Endothelial cell of umbilical vein (primary cell): ENCODE data around the gene ERBB4. TPM values are rescaled to one million over a fixed set of nuclear protein-coding genes. Genes with fewer than 3 reads are reported as not detected.

Experiments used
- BruUV-seq: library from RNA; stranded (reverse); fragments of 400-500 nt; replicated peaks from 2 replicates; lab custom pipeline; 2021; lab: Mats Ljungman, UMichigan
- CTCF ChIA-PET: fragments of 300-600, 350-600 bp; sonication (Branson Sonifier 250); formaldehyde crosslinking; loops from one replicate; lab custom pipeline; 2021; ENCODE audit warnings: antibody characterized with exemption, inconsistent platforms; lab: Charles Lee
- POLR2A ChIA-PET: fragments of 300-600, 350-600 bp; sonication (Branson Sonifier 250); formaldehyde crosslinking; loops from one replicate; lab custom pipeline; 2021; ENCODE audit warnings: antibody characterized with exemption, inconsistent platforms; lab: Charles Lee
- DNase-seq: peaks from one replicate; pipeline ENCODE4 v3.0.0-alpha.2; 2011; ENCODE audit warnings: low read depth, low spot score
- FAIRE-seq: peaks from 2 replicates; lab custom pipeline; 2011; peaks lifted over from hg19 to GRCh38; lab: Jason Lieb, UNC
- H2AFZ ChIP-seq: 2 replicates; pipeline ENCODE4 v1.6.0; 2012; ENCODE audit warnings: low read depth, low read length, control low read depth, inconsistent platforms
- H3K27ac ChIP-seq: 2 replicates; pipeline ENCODE4 v1.5.1; 2011; ENCODE audit warnings: low read depth, mild to moderate bottlenecking, control low read depth, low read length, moderate library complexity; ENCODE audit not compliant: insufficient read depth
- H3K27me3 ChIP-seq, 2 experiments: 2 replicates each; pipeline versions ENCODE4 v1.6.0 to v1.6.1; 2011; ENCODE audit warnings: low read length in 2 of 2, mixed read lengths in 1 of 2; ENCODE audit not compliant: control insufficient read depth in 2 of 2, insufficient read depth in 2 of 2
- H3K36me3 ChIP-seq, 2 experiments: 2 replicates in 1 of 2; 3 replicates in 1 of 2; pipeline ENCODE4 v1.5.1; 2011; ENCODE audit warnings: low read length in 2 of 2, mild to moderate bottlenecking in 1 of 2, moderate library complexity in 1 of 2; ENCODE audit not compliant: control insufficient read depth in 2 of 2, insufficient read depth in 2 of 2; ENCODE audit errors: extremely low read depth in 1 of 2
- H3K4me1 ChIP-seq: 3 replicates; pipeline ENCODE4 v1.5.1; 2011; ENCODE audit warnings: mild to moderate bottlenecking, low read length; ENCODE audit not compliant: control insufficient read depth, insufficient read depth; ENCODE audit errors: extremely low read depth
- H3K4me2 ChIP-seq: 2 replicates; pipeline ENCODE4 v1.6.1; 2011; ENCODE audit warnings: low read length, control low read depth, mixed read lengths; ENCODE audit not compliant: insufficient read depth
- H3K4me3 ChIP-seq, 3 experiments: fragments of 200-600 bp in 1 of 3; sonication (generic), shearing (Covaris generic) in 1 of 3; replicated peaks in 1 of 3; 2 replicates each; pipeline ENCODE4 v1.5.1; 2011 to 2016; ENCODE audit warnings: control low read depth in 3 of 3, low read length in 3 of 3, mild to moderate bottlenecking in 2 of 3, inconsistent platforms in 1 of 3, low read depth in 1 of 3, moderate library complexity in 1 of 3; ENCODE audit not compliant: insufficient read depth in 1 of 3
- H3K79me2 ChIP-seq: 2 replicates; pipeline ENCODE4 v1.6.0; 2012; ENCODE audit warnings: low read length, inconsistent platforms; ENCODE audit not compliant: control insufficient read depth, insufficient read depth
- H3K9ac ChIP-seq: replicated peaks from 2 replicates; pipeline ENCODE3; 2011; ENCODE audit warnings: low read length, control low read depth; ENCODE audit not compliant: insufficient read depth; ENCODE audit errors: extremely low read depth
- H3K9me1 ChIP-seq: replicated peaks from 3 replicates; pipeline ENCODE4 v1.6.0; 2011; ENCODE audit warnings: mild to moderate bottlenecking, low read length; ENCODE audit not compliant: control insufficient read depth, insufficient read depth; ENCODE audit errors: extremely low read depth
- H3K9me3 ChIP-seq: replicated peaks from 2 replicates; pipeline ENCODE4 v1.5.1; 2012; ENCODE audit warnings: low read length, inconsistent platforms; ENCODE audit not compliant: control insufficient read depth, insufficient read depth
- H4K20me1 ChIP-seq: replicated peaks from 2 replicates; pipeline ENCODE3; 2011; ENCODE audit warnings: mild to moderate bottlenecking, low read length; ENCODE audit not compliant: control insufficient read depth, insufficient read depth; ENCODE audit errors: extremely low read depth
- FOS ChIP-seq: IDR thresholded peaks from 2 replicates; pipeline ENCODE4 v1.6.1; 2011; ENCODE audit warnings: mild to moderate bottlenecking, low read length, moderate library complexity, borderline replicate concordance; ENCODE audit not compliant: insufficient read depth
- GATA2 ChIP-seq: IDR thresholded peaks from 2 replicates; pipeline ENCODE4 v1.7.0; 2011; ENCODE audit warnings: low read depth, mild to moderate bottlenecking, moderate library complexity, mixed read lengths, low read length; ENCODE audit not compliant: insufficient read length, insufficient read depth
- JUN ChIP-seq: IDR thresholded peaks from 2 replicates; pipeline ENCODE4 v1.6.1; 2011; ENCODE audit warnings: borderline replicate concordance, low read depth; ENCODE audit not compliant: insufficient read length, insufficient read depth
- MYC ChIP-seq: IDR thresholded peaks from one replicate; pipeline ENCODE4 v1.6.1; 2011; ENCODE audit warnings: mild to moderate bottlenecking, low read depth, low read length
- POLR2A ChIP-seq: IDR thresholded peaks from 2 replicates; pipeline ENCODE4 v1.6.1; 2012; ENCODE audit warnings: low read depth, mild to moderate bottlenecking, control low read depth, low read length
- POLR2AphosphoS5 ChIP-seq: IDR thresholded peaks from 2 replicates; pipeline ENCODE4 v1.6.1; 2012; ENCODE audit warnings: low read depth, mild to moderate bottlenecking, control low read depth, low read length, moderate library complexity; ENCODE audit not compliant: insufficient read depth
- dilution Hi-C: fragments of 300-500 bp; cut with MboI; formaldehyde crosslinking; loops from one replicate; pipeline ENCODE4 v1.15.0; 2019; ENCODE audit warnings: low sequenced_read_pairs; ENCODE audit not compliant: extremely low pct_ligation_motif_present
- intact Hi-C: fragments of 100-400 bp; cut with micrococcal nuclease; formaldehyde crosslinking; loops from one replicate; pipeline ENCODE4 v1.10.0; 2022
- polyA plus RNA-seq, 4 experiments: library from polyadenylated mRNA; depleted of rRNA in 3 of 4; stranded (reverse) in 3 of 4; unstranded in 1 of 4; fragments of >200 nt; gene quantifications; 2 replicates each; pipeline versions ENCODE4 v1.2.1 to v1.2.3, GENCODE V29; 2011 to 2012; ENCODE audit warnings: missing spikeins in 1 of 4
- total RNA-seq: library from RNA; stranded (reverse); gene quantifications from 2 replicates; pipeline ENCODE4 v1.2.3, GENCODE V29; 2021
- TF ChIP-seq, protein P1 (sequence below): IDR thresholded peaks from 2 replicates; pipeline ENCODE4 v1.6.1; 2011; ENCODE audit not compliant: insufficient read depth, insufficient read length

The ERBB4 gene
- total and polyA plus RNA-seq, 2 donors (not counting 3 experiments of a cell fraction or from before 2014, with no cell fraction given), result 0.01 to 0.27 TPM

DNA sequence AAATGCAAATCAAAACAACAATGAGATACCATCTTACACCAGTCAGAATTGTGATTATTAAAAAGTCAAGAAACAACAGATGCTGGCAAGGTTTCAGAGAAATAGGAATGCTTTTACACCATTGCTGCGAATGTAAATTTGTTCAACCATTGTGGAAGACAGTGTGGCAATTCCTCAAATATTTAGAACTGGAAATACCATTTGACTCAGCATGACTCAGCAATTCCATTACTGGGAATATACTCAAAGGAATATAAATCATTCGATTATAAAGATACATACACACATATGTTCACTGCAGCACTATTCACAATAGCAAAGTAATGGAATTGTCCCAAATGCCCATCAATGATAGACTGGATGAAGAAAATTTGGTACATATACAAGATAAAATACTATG is 516.7 kb downstream of the ERBB4 start:
- FAIRE-seq, result no peak
- Histone ChIP-seq H3K27ac (peak overlapping the region; percentile 41), H3K9me1 (no peaks in the 10 kb centered on the region), H4K20me1 (no peaks in the 10 kb centered on the region), H3K9ac (no peak overlapping the region), H3K4me1 (peaks cover 6% of the 10 kb centered on the region), H2AFZ (peak overlapping the region; percentile 64), H3K4me3 (no peak overlapping the region), H3K36me3 (no peaks in the 10 kb centered on the region), H3K4me2 (no peak overlapping the region), H3K9me3 (no peaks in the 10 kb centered on the region), H3K79me2 (no peaks in the 10 kb centered on the region), H3K27me3 (no peaks in the 10 kb centered on the region)
- intact Hi-C loops, result loop anchor here (2.0 kb wide), 1 partner anchor 13 kb away; no protein-coding TSS in a partner anchor
- DNase-seq, result peak; percentile 42
- CTCF ChIA-PET, result interaction anchor here (0.6 to 1.6 kb wide), 2 partner anchors 17 to 227 kb away, joined by 3 to 8 read pairs; no protein-coding TSS in a partner anchor
- POLR2A ChIA-PET, result no interaction called here
- TF ChIP-seq MYC (no peak), GATA2 (no peak), JUN (peak; percentile 34), POLR2A (no peak), FOS (peak; percentile 58)
- TF ChIP-seq, protein P1, sequence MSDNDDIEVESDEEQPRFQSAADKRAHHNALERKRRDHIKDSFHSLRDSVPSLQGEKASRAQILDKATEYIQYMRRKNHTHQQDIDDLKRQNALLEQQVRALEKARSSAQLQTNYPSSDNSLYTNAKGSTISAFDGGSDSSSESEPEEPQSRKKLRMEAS, result no peak
- dilution Hi-C loops, result no loop called here
- no TSS peak for BruUV-seq

DNA sequence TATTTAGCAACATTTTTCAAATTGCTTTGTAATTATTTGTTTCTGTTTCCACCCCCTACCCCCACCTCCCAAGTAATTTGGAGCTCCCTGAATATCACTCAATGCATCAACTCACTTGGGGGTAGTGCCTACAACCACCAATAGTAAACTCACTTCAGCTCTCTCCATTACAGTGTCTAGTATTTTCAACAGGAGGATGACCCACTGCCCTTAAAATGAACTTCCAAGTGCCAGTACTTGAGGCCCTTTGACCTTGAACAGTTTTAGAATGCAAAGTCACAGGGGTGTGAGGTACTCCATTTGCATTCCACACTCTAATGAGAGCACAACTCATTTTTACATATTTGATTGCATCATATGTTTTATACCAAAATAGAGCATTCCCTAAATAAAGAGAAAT is 523.0 kb downstream of the ERBB4 start:
- no peak for TF ChIP-seq FOS
- TF ChIP-seq JUN, result no peak
- TF ChIP-seq POLR2AphosphoS5, result no peak
- no peak for TF ChIP-seq POLR2A
- TF ChIP-seq MYC, result no peak
- TF ChIP-seq, protein P1, result no peak
- Histone ChIP-seq H2AFZ (no peak overlapping the region), H3K9ac (no peak overlapping the region), H3K79me2 (no peaks in the 10 kb centered on the region), H3K9me1 (no peaks in the 10 kb centered on the region), H3K4me2 (no peak overlapping the region), H3K36me3 (no peaks in the 10 kb centered on the region), H3K27ac (no peak overlapping the region), H3K9me3 (no peaks in the 10 kb centered on the region), H3K4me1 (no peaks in the 10 kb centered on the region), H3K4me3 (no peak overlapping the region), H3K27me3 (no peaks in the 10 kb centered on the region), H4K20me1 (no peaks in the 10 kb centered on the region)
- CTCF ChIA-PET, result interaction anchor here (3.5 kb wide), 1 partner anchor 10 kb away, joined by 16 read pairs; no protein-coding TSS in a partner anchor
- no peak for FAIRE-seq
- POLR2A ChIA-PET, result no interaction called here
- dilution Hi-C loops (no loop called here), intact Hi-C loops (no loop called here)
- BruUV-seq, result no TSS peak
- no peak for DNase-seq
